HG02678 (cell line): ENCODE results near the gene CENPT.
A peak's percentile ranks its signal among the peaks of the same experiment; 100 is the strongest.
"Not testable (repeated sequence)": the region's sequence is repeated elsewhere in the genome, so short reads cannot be mapped to it uniquely, and the experiment has no call there.

ENCODE experiments used
- ATAC-seq: cut with Tn5 transposase; IDR thresholded peaks from one replicate; pipeline ENCODE4 v1.9.1; 2021; ENCODE audit warnings: mild to moderate bottlenecking, moderate library complexity; ENCODE audit not compliant: unreplicated experiment

CENPT gene

DNA sequence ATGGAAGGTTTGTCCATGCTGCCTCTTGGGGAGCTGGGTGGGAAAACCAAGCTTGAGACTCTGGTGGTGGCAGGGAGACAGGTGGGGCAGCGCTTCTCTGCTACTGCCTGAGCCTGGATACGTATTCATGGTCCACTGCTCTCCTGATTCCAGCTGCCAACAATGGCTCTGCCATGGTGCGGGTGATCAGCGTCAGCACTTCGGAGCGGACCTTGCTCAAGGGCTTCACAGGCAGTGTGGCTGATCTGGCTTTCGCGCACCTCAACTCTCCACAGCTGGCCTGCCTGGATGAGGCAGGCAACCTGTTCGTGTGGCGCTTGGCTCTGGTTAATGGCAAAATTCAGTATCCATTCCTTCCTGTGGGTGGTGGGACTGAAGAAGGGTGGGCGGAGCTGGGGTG is 29.6 kb upstream of the CENPT start:
- no peak for ATAC-seq

DNA sequence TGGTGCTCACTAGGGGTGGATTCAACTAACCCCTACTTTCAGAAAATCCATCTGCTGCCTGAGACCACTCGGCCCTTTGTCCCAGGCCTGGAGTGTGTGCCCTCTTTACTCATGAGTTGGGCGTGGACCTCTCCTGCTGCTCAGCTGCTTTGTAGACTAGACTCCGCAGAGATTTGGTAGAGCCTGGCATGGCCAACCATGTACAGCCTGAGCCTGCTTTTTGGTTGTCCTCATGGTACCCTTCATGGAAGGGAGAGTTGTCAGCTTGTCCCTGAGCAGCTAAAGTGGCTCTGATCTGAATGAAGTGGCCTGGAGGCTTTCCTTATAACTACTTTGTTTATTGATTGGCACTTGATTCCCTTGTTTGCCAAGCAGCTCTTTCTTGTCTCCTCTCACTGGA is 26.9 kb upstream of the CENPT start:
- no peak for ATAC-seq

DNA sequence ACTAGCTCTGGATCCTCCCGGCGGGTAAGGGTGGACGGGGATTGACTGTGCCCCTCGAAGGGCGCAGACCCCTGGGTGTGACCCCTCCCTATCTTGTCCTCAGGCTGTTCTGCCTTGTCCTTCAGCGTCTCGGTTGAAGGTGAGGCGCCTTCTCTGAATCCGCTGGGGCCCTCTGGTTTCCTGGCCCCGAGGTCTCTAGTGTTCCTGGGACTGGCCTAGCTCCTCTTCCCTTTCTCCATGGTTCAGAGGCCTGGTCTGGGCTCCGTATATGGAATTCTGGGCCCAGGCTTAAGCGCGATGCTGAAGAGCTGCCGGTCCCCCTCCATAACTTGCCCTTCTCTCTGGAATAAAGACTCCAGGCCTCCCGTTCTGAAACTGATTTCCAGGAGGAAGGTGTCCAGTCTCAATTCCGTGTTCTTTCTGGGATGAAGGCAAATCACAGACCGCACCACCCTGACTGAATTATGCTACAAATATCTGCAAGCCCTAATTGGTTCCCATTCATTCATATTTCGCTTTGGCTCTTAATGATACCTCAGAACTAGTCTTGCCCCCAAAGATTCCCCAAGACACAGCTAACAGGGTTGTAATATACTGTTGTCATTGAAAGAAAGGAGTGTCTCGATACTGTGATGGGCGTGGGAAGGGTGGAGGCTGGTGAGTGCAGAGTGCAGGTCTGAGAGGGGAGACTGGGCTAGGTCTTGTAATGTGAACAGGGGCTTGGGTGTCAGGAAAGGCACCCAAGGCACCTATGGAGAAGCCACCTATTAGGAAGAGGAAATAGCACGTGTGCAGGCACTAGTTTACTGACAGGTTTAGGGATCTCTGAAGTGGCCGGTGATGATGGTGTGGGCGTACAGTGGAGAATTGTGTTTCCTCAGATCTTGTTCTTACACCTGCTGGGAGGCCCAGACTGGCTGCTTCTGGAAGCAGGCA is 26.2 kb upstream of the CENPT start:
- no peak for ATAC-seq

DNA sequence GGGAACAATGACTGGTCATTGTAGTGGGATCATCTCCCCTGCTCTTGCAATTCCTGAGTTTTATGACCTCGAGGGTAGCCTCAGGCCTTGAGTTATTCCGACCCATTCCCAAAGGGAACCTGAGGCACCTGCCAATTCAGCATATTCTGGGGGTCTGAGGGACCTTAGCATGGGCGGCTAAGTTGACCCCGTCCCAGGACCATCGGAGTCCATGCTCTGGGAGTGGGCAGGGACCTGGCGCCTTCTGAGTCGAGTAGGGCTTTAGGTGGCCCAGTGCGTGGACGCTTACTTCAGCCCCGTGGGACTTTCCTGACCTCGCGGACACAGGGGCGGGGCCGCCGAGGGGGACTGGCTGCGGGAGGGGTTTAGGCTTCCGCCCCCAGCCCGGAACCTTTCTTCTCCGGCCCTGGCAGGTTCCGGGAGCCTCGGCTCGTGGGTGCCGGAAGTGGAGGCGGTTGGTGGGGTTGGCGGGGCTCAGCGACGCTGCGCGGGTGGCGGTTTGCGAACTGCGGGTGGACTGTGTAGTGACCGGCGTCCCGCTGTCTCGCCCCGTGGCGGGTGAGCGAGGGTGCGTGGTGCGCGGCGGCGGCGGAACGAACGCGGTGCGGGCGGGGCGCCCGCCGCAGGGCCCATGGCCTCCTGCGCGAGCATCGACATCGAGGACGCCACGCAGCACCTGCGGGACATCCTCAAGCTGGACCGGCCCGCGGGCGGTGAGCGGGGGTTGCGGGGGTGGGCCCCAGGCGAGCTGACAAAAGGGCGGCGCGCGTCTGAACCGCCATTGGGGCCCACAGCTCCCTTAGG is 25.3 kb upstream of the CENPT start, which contains the start of gene EDC4:
EDC4 (plus strand) TSS at position 422 of the 804 bp plus-strand sequence; CDS start at position 632, 210 bp downstream.
- peak; percentile 74 for ATAC-seq

DNA sequence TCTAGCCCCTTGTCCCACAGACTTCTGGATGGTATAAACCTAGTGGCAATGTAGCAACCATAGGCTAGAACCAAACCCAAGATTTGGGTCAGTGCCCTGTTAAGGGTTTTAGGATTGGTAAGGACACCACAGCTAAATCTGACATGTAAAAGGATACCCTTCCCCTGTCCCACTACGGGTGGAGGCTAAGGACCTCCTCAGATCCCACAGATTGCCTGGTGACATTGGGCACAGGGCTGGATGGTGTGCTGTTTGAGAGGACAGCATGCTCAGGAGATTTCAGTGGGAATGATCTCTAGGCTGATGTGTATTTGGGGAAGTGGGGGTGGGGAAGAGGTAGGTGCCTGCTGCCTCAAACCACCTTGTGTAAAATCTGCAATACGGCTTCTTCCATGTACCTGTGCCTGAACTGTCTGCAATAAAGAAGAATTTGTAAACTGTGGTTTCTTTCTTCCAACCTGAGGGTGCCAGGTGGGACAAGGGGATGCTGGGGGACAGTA is 24.7 kb upstream of the CENPT start:
- ATAC-seq: no peak

DNA sequence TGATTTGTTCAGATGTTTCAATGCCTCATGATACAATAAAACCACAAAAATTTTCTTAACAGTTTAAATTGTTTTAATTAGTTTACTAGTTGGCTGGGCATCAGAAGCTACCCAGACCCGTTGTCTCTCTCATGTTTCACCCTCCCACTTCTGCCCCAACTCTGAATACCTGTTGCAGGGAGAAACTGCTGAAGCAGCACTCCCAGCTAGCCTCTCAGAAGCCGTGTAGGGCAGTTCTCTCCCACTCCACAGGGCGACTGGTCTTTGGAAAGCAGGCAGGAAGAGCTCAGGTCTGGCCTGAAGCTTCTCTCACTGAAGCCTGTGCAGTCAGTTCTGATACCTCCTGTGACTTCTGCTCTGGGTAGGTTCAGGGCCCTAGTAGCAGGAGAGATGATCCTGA is 23.8 kb upstream of the CENPT start:
- ATAC-seq: no peak

DNA sequence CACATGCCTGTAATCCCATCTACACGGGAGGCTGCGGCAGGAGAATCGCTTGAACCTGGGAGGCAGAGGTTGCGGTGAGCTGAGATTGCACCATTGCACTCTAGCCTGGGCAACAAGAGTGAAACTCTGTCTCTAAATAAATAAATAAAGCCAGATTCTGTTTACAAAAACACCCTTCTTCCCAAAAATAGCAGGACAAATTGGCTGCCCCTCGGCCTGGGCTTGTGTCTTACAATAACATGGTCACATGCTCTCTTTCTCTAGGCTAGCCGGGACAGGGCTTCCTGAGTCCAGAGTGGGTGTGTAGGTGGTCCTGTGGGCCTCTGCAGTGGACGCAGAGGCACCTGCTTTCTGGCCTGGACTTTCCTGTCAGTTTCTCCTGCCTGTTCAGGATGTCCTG is 22.2 kb upstream of the CENPT start:
- ATAC-seq: no peak

DNA sequence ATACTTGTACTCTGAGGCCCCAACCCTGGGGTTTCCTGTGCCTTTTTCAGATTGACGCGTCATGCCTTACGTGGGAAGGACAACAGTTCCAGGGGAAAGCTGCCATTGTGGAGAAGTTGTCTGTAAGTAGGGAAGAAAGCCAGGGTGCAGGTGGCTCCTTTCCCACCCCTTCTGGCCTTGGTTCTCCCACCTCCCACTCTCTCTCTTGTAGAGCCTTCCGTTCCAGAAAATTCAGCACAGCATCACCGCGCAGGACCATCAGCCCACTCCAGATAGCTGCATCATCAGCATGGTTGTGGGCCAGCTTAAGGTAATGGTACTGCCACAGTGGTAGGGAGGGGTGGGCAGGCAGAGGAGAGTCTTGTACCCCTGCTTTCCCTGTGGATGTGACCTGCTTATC is 20.8 kb upstream of the CENPT start:
- ATAC-seq: no peak

DNA sequence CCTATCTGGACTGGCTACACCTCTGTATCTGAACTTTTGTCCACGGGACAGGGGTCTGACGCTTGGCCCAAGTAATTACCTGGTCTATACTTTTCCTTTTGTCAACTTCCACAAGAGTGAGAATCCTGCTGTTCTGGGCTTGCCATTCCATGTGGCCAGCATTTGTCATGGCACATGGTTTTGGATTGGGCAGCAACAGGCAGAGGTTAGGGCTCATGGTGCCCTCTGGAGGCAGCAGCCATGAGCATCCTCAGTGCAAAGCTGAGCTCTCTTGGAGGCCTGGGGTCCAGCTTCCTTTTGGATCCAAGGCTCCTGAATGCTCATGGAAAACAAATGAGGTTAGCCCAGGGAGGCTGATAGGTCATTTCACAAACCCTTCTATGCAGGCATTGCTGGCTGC is 17.8 kb upstream of the CENPT start:
- ATAC-seq: no peak

DNA sequence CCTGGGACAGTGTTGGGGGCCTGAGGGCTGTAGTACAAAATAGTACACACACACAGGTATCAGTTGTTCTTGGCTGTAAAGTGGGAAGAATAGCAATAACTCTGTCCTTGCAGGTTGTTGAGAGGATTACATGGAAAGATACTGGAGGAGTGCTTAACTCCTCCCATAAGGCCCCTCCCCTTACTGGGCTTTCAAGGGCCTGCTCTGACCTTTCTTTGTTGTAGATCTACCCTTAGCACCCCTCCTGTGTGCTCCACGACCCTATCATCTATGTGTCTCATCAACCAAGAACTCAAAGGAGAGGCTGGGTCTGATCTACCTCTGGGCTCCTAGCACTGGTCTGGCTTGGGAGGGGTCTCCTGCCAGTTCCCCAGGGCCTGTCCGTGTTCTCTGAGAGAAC is 17.1 kb upstream of the CENPT start:
- no peak for ATAC-seq

DNA sequence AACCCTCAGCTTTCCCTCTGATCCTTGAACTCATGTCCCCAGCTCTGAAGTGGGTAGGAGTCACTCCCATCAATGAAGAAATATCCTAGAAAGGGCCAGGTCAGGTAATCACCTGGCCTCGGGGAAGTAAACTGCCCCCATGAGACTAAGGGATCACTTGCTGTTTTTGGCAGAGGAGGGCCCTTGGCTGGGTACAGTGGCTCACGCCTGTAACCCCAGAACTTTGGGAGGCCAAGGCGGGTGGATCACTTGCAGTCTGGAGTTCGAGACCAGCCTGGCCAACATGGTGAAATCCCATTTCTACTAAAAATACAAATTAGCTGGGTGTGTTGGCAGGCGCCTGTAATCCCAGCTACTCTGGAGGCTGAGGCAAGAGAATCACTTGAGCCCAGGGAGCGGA is 16.6 kb upstream of the CENPT start:
- ATAC-seq: not testable (repeated sequence)

DNA sequence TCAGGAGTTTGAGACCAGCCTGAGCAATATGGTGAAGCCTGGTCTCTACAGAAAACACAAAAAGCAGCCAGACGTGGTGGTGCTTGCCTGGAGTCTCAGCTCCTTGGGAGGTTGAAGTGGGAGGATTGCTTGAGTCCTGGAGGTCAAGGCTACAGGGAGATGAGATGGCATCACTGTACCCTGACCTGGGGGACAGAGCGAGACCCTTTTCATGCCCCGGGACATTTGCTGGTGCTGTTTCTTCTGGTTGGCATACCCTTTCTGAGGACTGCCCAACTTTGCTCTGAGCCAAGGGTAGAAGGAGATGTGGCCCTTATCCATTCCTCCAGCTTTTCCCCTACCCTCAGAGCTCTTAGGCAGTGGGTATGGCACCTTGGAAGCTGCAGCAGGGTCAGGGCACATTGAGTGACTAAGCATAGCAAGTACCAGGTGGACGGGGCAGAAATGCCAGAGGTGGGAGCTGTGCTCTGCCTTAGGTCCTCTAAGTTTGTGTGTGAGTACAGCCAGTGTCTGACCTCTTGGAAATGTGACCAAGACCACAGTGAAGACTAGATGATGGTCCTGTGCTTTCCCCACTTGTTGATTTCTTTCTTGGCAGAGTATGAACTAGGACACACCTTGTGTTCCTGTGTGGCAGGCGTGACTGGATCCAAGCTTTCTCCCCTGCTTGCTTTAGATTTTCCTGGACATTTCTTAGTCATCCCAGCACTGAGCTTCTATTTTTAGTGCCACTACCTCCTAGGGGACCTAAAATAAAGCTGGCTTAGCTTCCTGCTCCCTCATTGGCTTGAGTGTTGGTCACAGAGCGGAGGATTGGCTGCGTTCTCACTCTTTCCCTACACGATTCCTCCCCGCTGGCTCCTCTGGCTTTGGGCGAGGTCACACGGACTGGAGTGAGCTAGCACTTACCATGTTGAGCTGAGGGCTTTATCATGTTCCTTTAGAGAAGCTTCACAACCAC is 15.4 kb upstream of the CENPT start:
- no peak for ATAC-seq

DNA sequence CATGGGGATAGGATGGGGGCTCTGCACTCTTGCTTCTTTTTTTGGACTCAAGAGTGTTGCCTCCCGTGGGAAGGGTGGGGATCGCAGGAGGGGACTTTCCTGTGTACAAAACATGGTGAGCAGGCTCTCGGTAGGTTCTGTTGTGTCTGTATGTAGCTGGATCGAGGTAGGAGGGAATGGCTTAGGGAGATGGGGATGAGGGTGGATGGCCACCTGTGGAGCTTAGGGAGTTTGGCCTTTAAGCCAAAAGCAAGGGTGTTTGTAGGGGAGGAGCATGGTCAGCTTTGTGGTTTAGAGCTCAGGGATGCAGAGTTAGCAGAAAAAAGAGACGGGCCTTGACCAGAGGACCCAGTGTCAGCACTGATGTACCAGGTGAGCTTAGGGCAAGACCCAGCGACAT is 14.4 kb upstream of the CENPT start:
- ATAC-seq: no peak

DNA sequence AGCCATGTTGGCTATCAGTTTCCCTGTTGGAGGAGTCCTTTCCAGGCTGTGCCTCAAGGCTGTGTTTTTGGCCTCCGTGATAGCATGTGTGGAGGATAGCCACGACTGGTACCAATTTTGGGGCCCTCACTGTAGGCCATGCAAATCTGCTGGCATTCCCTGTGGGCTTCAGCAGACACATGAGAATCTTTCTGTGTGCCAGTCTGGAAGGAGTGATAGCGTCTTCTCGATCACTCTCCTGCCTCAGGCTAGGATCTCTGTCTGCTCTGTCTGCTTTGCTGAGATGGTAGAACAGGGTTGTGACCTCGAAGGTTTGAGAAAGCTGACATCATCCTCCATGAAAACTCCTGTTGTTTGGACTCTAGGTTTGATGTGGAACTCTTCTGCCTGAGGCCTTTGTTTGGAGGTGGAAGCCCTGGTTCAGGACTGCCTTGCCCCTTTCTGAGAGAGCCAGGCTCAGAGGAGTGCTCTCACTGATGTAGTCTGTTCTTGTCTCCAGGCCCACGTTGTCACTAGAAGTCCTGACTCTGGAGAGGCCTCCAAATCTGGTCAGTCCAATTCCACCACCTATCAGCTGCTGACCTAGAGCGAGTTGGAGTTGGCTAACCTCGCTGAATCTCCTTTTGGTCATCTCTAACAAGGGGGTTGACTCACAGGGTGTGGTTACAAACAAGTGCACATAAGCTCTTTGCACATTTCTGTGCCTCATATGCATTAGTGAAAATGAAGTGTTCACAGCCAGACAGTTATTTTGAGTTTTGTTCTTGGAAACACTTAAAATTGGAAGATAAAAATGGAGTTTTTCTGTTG is 13.3 kb upstream of the CENPT start:
- no peak for ATAC-seq

DNA sequence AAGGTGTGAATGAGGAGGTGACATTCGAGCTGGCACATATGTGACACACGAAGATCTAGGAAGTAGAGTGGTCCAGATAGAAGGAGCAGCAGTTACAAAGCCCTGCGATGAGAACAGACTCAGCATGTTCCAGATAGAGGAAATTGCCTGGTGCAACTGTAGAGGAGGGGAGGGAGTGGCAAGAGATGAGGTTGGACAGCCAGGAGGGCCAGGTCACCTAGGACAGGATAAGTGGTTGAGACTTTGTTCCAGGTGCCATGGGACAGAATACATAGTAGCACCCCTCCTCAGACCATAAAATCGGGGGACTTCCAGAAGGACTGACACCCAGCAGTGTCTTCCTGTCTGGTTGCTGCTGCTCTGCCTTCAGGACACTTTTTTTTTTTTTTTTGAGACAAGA is 11.0 kb upstream of the CENPT start:
- no peak for ATAC-seq

DNA sequence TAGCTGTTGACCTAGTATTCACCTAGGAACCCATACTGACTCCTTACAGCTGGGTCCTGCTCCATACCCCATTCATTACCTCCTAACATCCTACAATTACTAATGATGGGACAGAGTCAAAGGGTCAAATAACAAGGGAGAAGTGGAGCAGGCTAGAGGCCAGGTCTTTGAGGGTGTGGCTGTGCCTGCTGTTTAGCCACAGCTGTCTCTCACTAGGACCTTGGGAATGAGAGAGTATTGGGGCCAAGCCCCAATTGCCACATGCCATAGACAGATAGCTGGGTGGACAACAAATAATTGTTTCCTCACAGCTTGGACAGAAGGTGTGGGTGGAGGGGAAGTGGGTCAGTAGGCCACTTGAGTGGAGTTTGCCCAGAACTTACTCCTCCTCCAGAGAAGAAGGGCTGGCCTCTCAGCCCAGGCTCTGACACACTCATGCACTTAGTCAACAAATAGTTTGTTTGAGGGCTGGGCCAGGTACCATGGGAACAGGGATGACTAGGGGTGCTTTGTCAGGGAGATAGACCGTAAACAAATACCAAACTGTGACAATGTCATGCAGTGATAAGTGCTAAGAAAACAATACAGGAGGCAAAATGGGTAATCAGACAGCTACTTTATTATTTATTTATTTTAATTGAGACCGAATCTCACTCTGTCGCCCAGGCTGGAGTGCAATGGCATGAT is 10.2 kb upstream of the CENPT start:
- no peak for ATAC-seq

DNA sequence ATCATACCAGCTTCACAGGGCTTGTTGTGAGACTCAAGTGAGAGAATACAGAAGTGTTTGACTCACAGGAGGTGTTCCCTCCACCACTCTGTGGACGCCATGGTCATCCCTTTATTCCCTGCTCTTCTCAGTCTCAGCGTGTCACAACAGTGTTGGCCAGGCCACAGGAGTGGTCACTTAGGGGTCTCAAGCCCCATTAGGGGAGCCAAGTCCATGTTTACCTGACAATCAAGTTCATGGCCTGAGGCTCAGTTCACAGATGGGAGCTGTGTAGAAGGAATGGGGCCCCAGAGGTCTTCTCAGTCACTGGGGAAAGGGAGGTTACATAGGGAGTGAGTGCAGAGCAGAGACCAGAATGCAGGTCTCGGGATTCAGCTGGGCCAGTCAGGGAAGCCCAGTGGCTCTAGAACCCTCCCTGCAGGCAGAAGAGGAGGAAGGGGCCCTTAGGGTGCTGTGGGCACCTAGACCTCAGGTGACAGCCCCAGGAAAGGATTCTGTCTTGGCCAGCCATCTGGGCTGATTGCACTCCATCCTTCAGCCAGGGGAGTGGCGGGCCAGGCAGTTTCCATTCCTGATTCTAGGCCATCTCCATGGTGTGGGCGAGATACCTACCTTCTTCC is 9.5 kb upstream of the CENPT start:
- ATAC-seq: no peak

DNA sequence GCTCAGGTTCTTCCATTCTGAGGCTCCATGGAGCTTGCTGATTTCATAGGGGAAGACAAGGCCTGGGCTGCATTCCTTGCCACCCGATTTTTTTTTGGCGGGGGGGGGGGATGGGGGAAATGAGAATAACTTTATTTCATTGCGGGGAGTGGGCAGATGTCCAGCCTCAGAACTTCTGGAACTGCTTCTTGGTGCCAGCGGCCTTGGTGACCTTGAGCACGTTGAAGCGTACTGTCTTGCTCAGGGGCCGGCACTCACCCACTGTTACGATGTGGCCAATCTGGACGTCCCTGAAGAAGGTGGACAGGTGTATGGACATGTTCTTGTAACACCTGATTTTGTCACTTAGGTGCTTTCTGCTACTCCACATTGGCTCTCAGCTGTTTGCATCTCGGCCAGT is 8.3 kb upstream of the CENPT start:
- no peak for ATAC-seq

DNA sequence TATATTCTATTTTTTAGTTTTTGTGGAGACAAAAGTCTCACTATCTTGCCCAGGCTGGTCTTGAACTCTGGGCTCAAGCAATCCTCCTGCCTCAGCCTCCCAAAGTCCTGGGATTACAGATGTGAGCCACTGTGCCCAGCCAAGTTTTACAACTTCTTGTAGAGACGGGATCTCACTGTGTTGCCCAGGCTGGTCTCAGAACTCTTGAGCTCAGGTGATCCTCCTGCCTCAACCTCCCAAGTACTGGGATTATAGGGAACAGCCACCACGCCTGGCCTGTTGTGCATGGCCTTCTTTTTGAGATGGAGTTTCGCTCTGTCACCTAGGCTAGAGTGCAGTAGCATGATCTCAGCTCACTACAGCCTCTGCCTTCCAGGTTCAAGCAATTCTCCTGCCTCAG is 6.2 kb upstream of the CENPT start:
- ATAC-seq: no peak
